GM18502 (cell line): ENCODE results near the gene CTSH.
"Not testable (repeated sequence)": the region's sequence is repeated elsewhere in the genome, so short reads cannot be mapped to it uniquely, and the experiment has no call there.

Experiments used
- ATAC-seq: cut with Tn5 transposase; IDR thresholded peaks from one replicate; pipeline ENCODE4 v1.9.1; 2021; ENCODE audit warnings: mild to moderate bottlenecking; ENCODE audit not compliant: unreplicated experiment, poor library complexity

The CTSH gene

GRCh38 chr15:78925076-78925624 lies 19.7 kb downstream of the CTSH start:
- no peak for ATAC-seq

GRCh38 chr15:78923480-78924360 lies 21.1 kb downstream of the CTSH start:
- ATAC-seq, result no peak

- ATAC-seq, result no peak
These were observed 21.8 kb downstream of the CTSH start for GRCh38 chr15:78923015-78923414.

GRCh38 chr15:78922527-78922926 lies 22.3 kb downstream of the CTSH start:
- ATAC-seq, result no peak

- ATAC-seq, result no peak
These were observed 22.9 kb downstream of the CTSH start for GRCh38 chr15:78921940-78922339.

- ATAC-seq, result no peak
These were observed 23.3 kb downstream of the CTSH start for GRCh38 chr15:78921517-78921916.

- no peak for ATAC-seq
These were observed 27.0 kb downstream of the CTSH start for GRCh38 chr15:78917888-78918287.

GRCh38 chr15:78916088-78916487 lies 28.8 kb downstream of the CTSH start:
- no peak for ATAC-seq

GRCh38 chr15:78915341-78916087 lies 29.3 kb downstream of the CTSH start:
- ATAC-seq, result no peak

GRCh38 chr15:78914027-78914764 lies 30.6 kb downstream of the CTSH start:
- ATAC-seq, result no peak

- ATAC-seq, result no peak
These were observed 31.8 kb downstream of the CTSH start for GRCh38 chr15:78913012-78913411.

GRCh38 chr15:78912316-78912715 lies 32.5 kb downstream of the CTSH start:
- ATAC-seq, result no peak

- no peak for ATAC-seq
These were observed 34.6 kb downstream of the CTSH start for GRCh38 chr15:78910271-78910670.

- ATAC-seq, result no peak
These were observed 35.0 kb downstream of the CTSH start for GRCh38 chr15:78909791-78910228.

- no peak for ATAC-seq
These were observed 35.6 kb downstream of the CTSH start for GRCh38 chr15:78909160-78909695.

GRCh38 chr15:78907577-78907976 lies 37.3 kb downstream of the CTSH start:
- no peak for ATAC-seq

GRCh38 chr15:78906316-78906620 lies 38.6 kb downstream of the CTSH start:
- ATAC-seq, result no peak

GRCh38 chr15:78904599-78905358 lies 40.1 kb downstream of the CTSH start:
- ATAC-seq, result no peak

GRCh38 chr15:78902281-78903032 lies 42.4 kb downstream of the CTSH start:
- ATAC-seq, result not testable (repeated sequence)
